ENCODE measurements around the gene DOK6. TPM values are rescaled to one million over a fixed set of nuclear protein-coding genes. Genes with fewer than 3 reads are reported as not detected.

DOK6 gene
- total and polyA plus RNA-seq, 2 experiments from 2014 or later, result 0.29 to 0.42 TPM

DNA sequence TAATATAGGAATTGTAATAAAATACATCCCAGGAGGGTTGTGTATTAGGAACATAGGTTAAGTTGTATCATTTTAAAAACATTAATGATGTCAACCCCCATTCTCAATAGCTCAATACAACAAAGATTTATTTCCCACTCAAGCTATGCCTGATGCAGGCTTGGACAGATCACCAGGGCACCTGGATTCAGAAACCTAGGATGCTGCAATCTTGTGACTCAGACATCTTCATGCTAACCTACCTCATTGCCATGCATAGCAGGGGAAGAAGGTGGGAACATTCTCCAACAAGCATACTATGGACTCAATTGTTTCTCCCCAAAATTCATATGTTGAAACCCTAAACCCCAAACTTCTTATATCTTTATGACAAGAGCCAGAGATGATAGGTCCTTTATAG is 302.8 kb downstream of the DOK6 start:
- H3K4me2 ChIP-seq, result no peak overlapping the region
- no peak overlapping the region for H2AFZ ChIP-seq
- Mint-ChIP-seq H3K4me3 (no peak overlapping the region), H3K36me3 (ENCODE audit: low read depth) (peaks cover 8% of the 10 kb centered on the region; the same call in 2 of the 3 replicates), H3K9me3 (peaks cover 16% of the 10 kb centered on the region; the same call in 2 of the 3 replicates), H3K4me1 (peaks cover 16% of the 10 kb centered on the region), H3K27ac (no peak overlapping the region), H3K27me3 (ENCODE audit: insufficient read depth, low read depth, poor library complexity) (peaks cover 23% of the 10 kb centered on the region)
- ATAC-seq (no peak), DNase-seq (ENCODE audit: low spot score) (no peak)
- H3K9me2 ChIP-seq (ENCODE audit: insufficient read depth), result no peaks in the 10 kb centered on the region
- TF ChIP-seq ETS1 (IDR thresholded peaks at IDR 0.05), result no peak
- TF ChIP-seq ZNF462 (CRISPR knock-in tag; IDR thresholded peaks at IDR 0.05), result no peak
- no peak for TF ChIP-seq EZH2 (IDR thresholded peaks at IDR 0.05; ENCODE audit: low read depth, unreplicated experiment)
- no peak for TF ChIP-seq ZNF331 (CRISPR knock-in tag; IDR thresholded peaks at IDR 0.05; ENCODE audit: low read depth)
- TF ChIP-seq EZH2phosphoT487 (IDR thresholded peaks at IDR 0.05; ENCODE audit: unreplicated experiment), result no peak
- TF ChIP-seq JUNB (IDR thresholded peaks at IDR 0.05; ENCODE audit: unreplicated experiment), result no peak
- TF ChIP-seq POLR2AphosphoS5 (IDR thresholded peaks at IDR 0.05; ENCODE audit: low read depth), result no peak
- TF ChIP-seq, protein P1, sequence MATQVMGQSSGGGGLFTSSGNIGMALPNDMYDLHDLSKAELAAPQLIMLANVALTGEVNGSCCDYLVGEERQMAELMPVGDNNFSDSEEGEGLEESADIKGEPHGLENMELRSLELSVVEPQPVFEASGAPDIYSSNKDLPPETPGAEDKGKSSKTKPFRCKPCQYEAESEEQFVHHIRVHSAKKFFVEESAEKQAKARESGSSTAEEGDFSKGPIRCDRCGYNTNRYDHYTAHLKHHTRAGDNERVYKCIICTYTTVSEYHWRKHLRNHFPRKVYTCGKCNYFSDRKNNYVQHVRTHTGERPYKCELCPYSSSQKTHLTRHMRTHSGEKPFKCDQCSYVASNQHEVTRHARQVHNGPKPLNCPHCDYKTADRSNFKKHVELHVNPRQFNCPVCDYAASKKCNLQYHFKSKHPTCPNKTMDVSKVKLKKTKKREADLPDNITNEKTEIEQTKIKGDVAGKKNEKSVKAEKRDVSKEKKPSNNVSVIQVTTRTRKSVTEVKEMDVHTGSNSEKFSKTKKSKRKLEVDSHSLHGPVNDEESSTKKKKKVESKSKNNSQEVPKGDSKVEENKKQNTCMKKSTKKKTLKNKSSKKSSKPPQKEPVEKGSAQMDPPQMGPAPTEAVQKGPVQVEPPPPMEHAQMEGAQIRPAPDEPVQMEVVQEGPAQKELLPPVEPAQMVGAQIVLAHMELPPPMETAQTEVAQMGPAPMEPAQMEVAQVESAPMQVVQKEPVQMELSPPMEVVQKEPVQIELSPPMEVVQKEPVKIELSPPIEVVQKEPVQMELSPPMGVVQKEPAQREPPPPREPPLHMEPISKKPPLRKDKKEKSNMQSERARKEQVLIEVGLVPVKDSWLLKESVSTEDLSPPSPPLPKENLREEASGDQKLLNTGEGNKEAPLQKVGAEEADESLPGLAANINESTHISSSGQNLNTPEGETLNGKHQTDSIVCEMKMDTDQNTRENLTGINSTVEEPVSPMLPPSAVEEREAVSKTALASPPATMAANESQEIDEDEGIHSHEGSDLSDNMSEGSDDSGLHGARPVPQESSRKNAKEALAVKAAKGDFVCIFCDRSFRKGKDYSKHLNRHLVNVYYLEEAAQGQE (IDR thresholded peaks at IDR 0.05; ENCODE audit: unreplicated experiment), result no peak
- no peak for TF ChIP-seq STAT1 (IDR thresholded peaks at IDR 0.05; ENCODE audit: unreplicated experiment)
- no peak for TF ChIP-seq NANOG (IDR thresholded peaks at IDR 0.05; ENCODE audit: borderline replicate concordance)
- no peak for TF ChIP-seq CTCF (conservative IDR thresholded peaks at IDR 0.05; ENCODE audit: low read depth in 2 of 2)
- no peak for TF ChIP-seq CREB1 (CRISPR knock-in tag; IDR thresholded peaks at IDR 0.05; ENCODE audit: low read depth)
- no peak for TF ChIP-seq ZNF114 (CRISPR knock-in tag; IDR thresholded peaks at IDR 0.05)
- no peaks in the 10 kb centered on the region for H3K79me2 ChIP-seq (replicated peaks; ENCODE audit: insufficient read depth)
- H3K27ac ChIP-seq (ENCODE audit: low read depth), result no peak overlapping the region
- no peaks in the 10 kb centered on the region for H4K20me1 ChIP-seq (replicated peaks; ENCODE audit: insufficient read depth)
- peaks cover 41% of the 10 kb centered on the region for H3K27me3 ChIP-seq (ENCODE audit: insufficient read depth)
- H3F3A ChIP-seq (replicated peaks; ENCODE audit: low read depth), result no peaks in the 10 kb centered on the region
- no peak overlapping the region for H3K4me3 ChIP-seq
- no peaks in the 10 kb centered on the region for H3K36me3 ChIP-seq (ENCODE audit: insufficient read depth)
- H3K4me1 ChIP-seq (ENCODE audit: insufficient read depth), result peaks cover 8% of the 10 kb centered on the region
